ENCODE results near the gene ELOVL5.
A peak's percentile ranks its signal among the peaks of the same experiment; 100 is the strongest.

ELOVL5 gene

DNA sequence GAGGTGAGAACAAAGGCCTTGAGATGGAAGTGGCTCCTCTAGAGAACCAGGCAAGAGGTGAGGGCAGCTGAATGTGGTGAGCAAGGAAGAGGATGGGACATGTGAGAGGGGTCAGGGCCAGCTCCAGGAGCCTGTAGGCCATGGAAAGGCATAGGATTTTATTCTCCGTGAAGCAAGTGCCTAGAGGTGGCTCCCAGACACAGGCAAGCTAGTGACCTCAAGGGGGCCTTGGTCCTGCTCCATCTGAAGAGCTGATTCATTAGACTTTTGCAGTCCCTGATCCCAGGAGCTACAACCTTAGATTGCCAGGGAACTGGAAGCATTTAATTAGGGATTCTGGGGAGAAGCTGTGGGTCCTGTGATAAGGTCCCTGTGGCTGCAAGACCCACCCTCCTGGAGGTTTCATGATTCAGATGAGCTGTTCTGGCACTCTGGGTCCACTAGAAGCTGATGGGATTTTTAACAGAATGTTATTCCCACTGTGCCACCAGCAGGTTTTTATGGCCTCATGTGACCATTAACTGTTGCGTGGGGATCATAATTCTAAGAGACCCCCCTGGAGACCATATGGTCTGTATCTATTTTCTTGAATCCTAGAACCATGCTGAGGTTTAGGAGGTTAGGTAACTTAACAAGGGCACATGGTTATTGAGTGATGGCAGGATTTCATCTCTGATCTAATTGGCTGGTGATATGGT is 90.5 kb downstream of the ELOVL5 start:
- no peak overlapping the region for H3K4me3 ChIP-seq (ENCODE audit: low read length)
- TF ChIP-seq, protein P1, sequence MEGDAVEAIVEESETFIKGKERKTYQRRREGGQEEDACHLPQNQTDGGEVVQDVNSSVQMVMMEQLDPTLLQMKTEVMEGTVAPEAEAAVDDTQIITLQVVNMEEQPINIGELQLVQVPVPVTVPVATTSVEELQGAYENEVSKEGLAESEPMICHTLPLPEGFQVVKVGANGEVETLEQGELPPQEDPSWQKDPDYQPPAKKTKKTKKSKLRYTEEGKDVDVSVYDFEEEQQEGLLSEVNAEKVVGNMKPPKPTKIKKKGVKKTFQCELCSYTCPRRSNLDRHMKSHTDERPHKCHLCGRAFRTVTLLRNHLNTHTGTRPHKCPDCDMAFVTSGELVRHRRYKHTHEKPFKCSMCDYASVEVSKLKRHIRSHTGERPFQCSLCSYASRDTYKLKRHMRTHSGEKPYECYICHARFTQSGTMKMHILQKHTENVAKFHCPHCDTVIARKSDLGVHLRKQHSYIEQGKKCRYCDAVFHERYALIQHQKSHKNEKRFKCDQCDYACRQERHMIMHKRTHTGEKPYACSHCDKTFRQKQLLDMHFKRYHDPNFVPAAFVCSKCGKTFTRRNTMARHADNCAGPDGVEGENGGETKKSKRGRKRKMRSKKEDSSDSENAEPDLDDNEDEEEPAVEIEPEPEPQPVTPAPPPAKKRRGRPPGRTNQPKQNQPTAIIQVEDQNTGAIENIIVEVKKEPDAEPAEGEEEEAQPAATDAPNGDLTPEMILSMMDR (IDR thresholded peaks at IDR 0.05; ENCODE audit: insufficient read depth, low read depth, low read length, missing control alignments): no peak
- no peak for DNase-seq (ENCODE audit: low read depth)

DNA sequence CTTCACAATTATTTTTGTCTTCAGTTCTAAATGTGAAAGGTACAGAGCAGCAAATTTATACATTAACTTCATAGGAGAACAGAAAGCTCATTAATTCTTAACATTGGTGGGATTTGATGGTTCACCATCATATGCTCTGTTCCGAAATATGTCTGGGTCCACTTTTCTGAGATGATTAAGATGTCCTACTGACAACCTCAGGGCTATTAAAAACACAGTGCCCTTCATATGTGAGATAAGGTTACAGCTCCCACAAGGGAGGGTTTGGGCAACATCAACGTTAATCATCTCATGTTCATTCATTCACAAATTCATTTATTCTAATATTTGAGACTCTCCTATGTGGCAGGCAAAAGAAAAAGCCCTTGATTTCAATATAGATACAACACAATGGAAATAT is 91.2 kb downstream of the ELOVL5 start:
- no peak overlapping the region for H3K4me3 ChIP-seq (ENCODE audit: low read length)
- no peak for DNase-seq (ENCODE audit: low read depth)
- TF ChIP-seq, protein P1 (IDR thresholded peaks at IDR 0.05; ENCODE audit: insufficient read depth, low read depth, low read length, missing control alignments): no peak

- no peak overlapping the region for H3K4me3 ChIP-seq (ENCODE audit: low read length)
- TF ChIP-seq, protein P1 (IDR thresholded peaks at IDR 0.05; ENCODE audit: insufficient read depth, low read depth, low read length, missing control alignments): no peak
- DNase-seq (ENCODE audit: low read depth): no peak
Observed at GRCh38 chr6:53257001-53257400, 91.7 kb downstream of the ELOVL5 start.

GRCh38 chr6:53252177-53252692 is 96.5 kb downstream of the ELOVL5 start:
- TF ChIP-seq, protein P1 (IDR thresholded peaks at IDR 0.05; ENCODE audit: insufficient read depth, low read depth, low read length, missing control alignments): no peak
- DNase-seq (ENCODE audit: low read depth): no peak
- no peak overlapping the region for H3K4me3 ChIP-seq (ENCODE audit: low read length)

- TF ChIP-seq, protein P1 (IDR thresholded peaks at IDR 0.05; ENCODE audit: insufficient read depth, low read depth, low read length, missing control alignments): no peak
- no peak for DNase-seq (ENCODE audit: low read depth)
- no peak overlapping the region for H3K4me3 ChIP-seq (ENCODE audit: low read length)
Observed at GRCh38 chr6:53251033-53251672, 97.6 kb downstream of the ELOVL5 start.

DNA sequence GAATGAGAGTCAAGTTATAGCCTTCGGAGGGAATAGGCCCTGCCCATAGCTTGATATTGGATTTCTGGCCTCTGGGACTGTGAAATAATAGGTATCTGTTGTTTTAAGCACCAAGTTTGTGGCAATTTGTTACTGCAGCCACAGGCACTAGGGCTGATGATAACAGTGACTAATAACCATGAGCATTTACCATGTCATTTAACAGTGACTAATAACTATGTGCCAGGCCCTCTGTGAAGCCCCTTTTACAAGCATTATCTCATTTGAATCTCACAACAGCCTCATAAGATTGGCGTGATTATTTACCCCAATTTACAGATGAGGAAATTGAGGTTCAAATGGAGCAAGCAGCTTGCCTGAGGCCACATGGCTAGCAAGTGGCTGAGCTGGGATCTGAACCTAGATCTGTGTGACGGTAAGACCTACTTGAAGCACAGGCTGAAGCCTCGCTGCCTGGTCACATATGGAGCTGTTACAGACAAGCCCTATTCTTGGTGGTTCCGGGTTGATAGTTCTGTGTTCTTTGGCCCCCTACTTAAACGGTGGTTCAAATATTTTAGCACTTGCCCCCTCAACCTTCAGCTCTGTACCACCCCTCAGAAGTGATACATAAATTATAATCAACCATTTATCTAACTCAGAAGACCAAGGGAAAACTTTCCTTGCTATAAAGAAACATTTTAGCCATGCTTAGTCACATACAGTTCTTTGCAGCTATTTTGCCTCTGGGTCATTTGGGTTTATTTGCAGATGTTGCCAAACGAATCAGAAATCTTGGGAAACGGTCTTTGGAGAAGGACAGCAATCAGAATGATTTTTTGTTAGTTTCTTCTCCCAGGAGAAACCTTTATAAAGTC is 98.3 kb downstream of the ELOVL5 start:
- DNase-seq (ENCODE audit: low read depth): peak; percentile 68
- TF ChIP-seq, protein P1 (IDR thresholded peaks at IDR 0.05; ENCODE audit: insufficient read depth, low read depth, low read length, missing control alignments): no peak
- H3K4me3 ChIP-seq (ENCODE audit: low read length): no peak overlapping the region

Measured in epithelial cell of esophagus (primary cell).